KG1 (cell line): ENCODE measurements around the gene GNA14.
"Not testable (repeated sequence)": the region's sequence is repeated elsewhere in the genome, so short reads cannot be mapped to it uniquely, and the experiment has no call there.

ENCODE experiments used
- DNase-seq: peaks from one replicate; lab custom pipeline; 2025; lab: John Stamatoyannopoulos, UW

GNA14 gene

GRCh38 chr9:77449240-77450084 lies 198.7 kb downstream of the GNA14 start:
- no peak for DNase-seq

GRCh38 chr9:77447646-77448045 lies 200.5 kb downstream of the GNA14 start:
- DNase-seq: no peak

- DNase-seq: no peak
Measured at GRCh38 chr9:77442436-77442835, 205.7 kb downstream of the GNA14 start.

- not testable (repeated sequence) for DNase-seq
Measured at GRCh38 chr9:77441124-77441523, 207.0 kb downstream of the GNA14 start.

- no peak for DNase-seq
Measured at GRCh38 chr9:77440057-77440456, 208.1 kb downstream of the GNA14 start.

GRCh38 chr9:77438653-77439052 lies 209.5 kb downstream of the GNA14 start:
- no peak for DNase-seq

GRCh38 chr9:77435688-77436087 lies 212.4 kb downstream of the GNA14 start:
- DNase-seq: no peak

GRCh38 chr9:77435277-77435676 lies 212.8 kb downstream of the GNA14 start:
- no peak for DNase-seq

- DNase-seq: peak; percentile 11
Measured at GRCh38 chr9:77433675-77434445, 214.3 kb downstream of the GNA14 start.

- no peak for DNase-seq
Measured at GRCh38 chr9:77432053-77432452, 216.1 kb downstream of the GNA14 start.

GRCh38 chr9:77429928-77430327 lies 218.2 kb downstream of the GNA14 start:
- DNase-seq: no peak

GRCh38 chr9:77427256-77427927 lies 220.7 kb downstream of the GNA14 start:
- DNase-seq: no peak

GRCh38 chr9:77426712-77427111 lies 221.4 kb downstream of the GNA14 start:
- DNase-seq: no peak

- DNase-seq: no peak
Measured at GRCh38 chr9:77424993-77425392, 223.1 kb downstream of the GNA14 start.

- no peak for DNase-seq
Measured at GRCh38 chr9:77423841-77424240, 224.3 kb downstream of the GNA14 start.

- DNase-seq: no peak
Measured at GRCh38 chr9:77422969-77423368, 225.2 kb downstream of the GNA14 start.

GRCh38 chr9:77421506-77422265 lies 226.4 kb downstream of the GNA14 start:
- no peak for DNase-seq

- no peak for DNase-seq
Measured at GRCh38 chr9:77420641-77421040, 227.5 kb downstream of the GNA14 start.

- no peak for DNase-seq
Measured at GRCh38 chr9:77418226-77418625, 229.9 kb downstream of the GNA14 start.

GRCh38 chr9:77417566-77417965 lies 230.6 kb downstream of the GNA14 start:
- DNase-seq: no peak

GRCh38 chr9:77408521-77408920 lies 239.6 kb downstream of the GNA14 start:
- not testable (repeated sequence) for DNase-seq

- no peak for DNase-seq
Measured at GRCh38 chr9:77403239-77403638, 244.9 kb downstream of the GNA14 start.
